Glomerular endothelial cell (primary cell): ENCODE data around the gene BACE2. TPM values are rescaled to one million over a fixed set of nuclear protein-coding genes. Genes with fewer than 3 reads are reported as not detected.
"Not testable (repeated sequence)": the region's sequence is repeated elsewhere in the genome, so short reads cannot be mapped to it uniquely, and the experiment has no call there.

Experiments
- DNase-seq: peaks from one replicate; pipeline ENCODE4 v3.0.0-alpha.2; 2011; ENCODE audit warnings: low read depth, low spot score; ENCODE audit errors: extremely low read depth
- total RNA-seq: library from RNA; depleted of rRNA; stranded (reverse); fragments of >200 nt; gene quantifications from 2 replicates; pipeline ENCODE4 v1.2.3, GENCODE V29; 2015

The BACE2 gene
- total RNA-seq, 1 donor from 2014 or later: 408 TPM

DNA sequence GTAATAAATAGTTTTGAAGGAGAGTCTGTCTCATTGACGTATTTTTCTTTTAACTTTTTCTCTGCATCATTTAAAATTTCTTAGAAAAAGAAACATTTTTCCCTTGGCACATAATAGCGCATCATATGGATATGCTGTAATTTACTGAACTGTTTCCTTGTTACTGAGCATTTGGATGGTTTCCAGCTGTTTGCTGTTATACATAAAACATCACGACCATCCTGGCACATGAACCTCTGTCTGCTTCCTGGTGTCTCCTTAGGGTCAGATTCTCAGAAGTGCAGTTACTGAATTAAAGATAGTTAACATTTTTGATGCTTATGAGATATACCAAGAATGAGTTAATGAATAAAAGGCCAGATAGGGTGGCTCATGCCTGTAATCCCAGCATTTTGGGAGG is 67.2 kb downstream of the BACE2 start:
- no peak for DNase-seq

DNA sequence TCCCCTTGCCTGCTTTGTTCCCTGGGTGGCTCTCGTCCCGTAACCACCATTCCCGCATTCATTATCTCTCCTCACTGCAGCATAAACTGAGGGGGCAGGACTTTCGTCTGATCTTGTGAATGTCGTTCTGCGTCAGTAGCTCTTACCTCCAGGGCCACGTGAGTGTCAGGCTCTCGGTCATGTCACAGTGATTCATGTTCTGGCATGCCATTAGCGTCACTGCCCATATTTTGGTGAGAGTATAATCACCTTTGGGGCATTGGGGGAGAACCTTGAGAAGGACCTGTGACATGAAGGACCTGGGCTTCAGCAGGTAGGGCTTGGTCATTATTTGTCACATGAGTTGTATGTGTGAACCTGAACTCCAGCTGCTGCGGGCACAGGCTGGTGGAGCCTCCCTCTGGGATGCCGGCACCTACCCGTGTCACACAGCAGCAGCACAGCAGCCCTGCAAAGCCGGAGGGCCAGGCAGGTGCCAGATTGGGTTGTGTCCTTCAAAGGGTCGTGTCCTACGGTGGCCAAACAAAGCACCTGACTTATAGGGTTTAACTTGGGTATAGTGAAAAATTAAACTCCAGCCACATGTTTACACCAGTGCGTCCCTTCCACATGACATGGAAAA is 68.5 kb downstream of the BACE2 start:
- no peak for DNase-seq

DNA sequence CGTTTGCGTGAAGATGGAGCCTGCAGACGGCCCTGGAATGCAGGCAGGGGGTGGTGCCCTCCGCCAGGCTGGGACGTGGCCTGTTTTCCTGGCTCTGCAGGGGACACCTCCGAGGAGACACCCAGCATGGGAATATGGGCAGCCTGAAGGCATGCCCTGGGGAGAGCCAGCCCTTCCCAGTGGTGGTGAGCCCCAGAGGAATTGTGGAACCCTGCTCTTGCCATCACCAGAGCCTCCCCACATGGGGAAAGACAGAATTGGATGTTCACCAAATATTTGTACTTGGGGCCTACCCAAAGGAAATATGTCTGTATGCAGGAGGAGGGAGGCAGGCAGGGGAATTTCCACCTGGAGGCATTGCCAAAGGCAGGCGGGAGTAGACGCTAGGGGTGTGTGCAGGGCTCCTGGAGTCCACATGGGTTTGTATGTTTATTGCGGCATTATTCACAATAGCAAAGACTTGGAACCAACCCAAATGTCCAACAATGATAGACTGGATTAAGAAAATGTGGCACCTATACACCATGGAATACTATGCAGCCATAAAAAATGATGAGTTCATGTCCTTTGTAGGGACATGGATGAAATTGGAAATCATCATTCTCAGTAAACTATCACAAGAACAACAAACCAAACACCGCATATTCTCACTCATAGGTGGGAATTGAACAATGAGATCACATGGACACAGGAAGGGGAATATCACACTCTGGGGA is 70.3 kb downstream of the BACE2 start:
- DNase-seq: not testable (repeated sequence)

DNA sequence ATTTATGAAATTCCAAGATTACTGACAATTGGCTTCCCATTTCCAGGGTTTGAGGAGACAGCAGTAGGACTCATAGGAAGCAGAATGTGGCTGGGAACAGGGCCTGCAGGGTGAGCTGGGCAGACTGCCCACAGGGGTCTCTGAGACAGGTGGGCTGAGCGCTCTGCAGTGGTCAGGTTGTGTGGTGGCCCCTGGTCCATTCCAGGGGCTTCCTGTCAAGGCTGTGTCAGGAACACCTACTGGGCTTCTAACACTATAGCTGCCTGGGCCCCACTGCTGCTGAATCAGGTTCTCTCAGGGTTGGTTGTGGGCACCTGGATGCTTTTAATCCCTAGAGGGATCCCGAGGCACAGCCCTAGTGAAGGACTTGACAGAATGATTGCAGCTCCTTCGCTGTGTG is 72.1 kb downstream of the BACE2 start:
- DNase-seq: no peak

DNA sequence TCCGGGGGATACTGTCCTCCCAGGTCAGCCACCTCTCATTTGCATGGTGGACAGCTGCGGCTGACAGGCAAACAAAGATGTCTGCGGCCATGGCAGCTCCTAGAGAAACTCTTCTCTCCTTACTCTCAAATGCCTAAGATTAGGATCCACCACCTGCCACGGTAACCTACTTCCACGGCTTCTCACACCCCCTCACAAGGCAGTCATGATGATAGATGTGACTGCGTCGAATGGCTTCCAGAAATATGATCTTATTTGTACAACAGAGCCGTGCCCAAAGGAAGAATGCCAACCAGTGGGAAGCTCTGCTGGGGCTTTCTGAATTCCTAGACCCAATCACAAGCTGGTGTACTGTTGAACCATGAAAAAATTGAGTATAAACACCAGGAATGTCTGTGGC is 73.4 kb downstream of the BACE2 start:
- DNase-seq: no peak

DNA sequence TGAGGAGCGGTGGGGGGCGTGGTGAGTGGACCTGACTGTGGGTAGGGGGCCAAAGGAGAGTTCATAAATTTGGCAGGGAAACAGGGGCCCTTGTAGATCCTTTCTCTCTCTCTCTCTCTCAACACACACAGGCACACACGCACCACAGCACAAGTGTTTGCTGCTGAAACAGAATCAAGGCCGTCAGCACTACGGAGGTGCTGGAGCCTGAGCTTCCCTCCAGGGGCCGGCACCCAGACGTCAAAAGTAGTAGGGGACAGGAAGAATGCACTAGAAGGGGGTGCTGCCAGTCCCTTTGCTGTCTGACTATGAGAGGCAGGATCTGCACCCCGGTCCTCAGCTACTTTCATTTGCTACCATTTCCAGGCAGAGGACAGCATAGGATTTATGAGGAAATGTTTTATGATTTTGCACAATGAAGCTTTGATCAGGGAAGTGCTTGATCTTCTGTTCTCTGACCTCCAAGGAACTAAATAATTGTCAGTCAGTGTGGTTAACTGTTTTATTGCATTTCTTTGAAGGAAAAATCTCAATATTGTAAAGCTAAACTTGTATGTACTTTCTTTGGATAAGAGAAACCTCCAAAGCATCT is 74.4 kb downstream of the BACE2 start:
- no peak for DNase-seq

DNA sequence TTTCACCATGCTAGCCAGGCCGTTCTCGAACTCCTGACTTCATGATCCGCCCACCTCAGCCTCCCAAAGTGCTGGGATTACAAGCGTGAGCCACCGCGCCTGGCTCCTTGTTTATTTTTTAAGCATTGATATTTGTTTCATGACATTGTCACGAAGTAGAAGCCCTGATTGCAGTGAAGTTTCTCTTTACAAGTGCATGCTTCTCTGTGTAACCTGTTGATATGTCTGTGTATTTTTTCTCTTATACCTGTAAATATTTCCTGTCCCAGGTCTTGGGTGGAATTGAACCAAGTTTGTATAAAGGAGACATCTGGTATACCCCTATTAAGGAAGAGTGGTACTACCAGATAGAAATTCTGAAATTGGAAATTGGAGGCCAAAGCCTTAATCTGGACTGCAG is 75.1 kb downstream of the BACE2 start:
- no peak for DNase-seq

DNA sequence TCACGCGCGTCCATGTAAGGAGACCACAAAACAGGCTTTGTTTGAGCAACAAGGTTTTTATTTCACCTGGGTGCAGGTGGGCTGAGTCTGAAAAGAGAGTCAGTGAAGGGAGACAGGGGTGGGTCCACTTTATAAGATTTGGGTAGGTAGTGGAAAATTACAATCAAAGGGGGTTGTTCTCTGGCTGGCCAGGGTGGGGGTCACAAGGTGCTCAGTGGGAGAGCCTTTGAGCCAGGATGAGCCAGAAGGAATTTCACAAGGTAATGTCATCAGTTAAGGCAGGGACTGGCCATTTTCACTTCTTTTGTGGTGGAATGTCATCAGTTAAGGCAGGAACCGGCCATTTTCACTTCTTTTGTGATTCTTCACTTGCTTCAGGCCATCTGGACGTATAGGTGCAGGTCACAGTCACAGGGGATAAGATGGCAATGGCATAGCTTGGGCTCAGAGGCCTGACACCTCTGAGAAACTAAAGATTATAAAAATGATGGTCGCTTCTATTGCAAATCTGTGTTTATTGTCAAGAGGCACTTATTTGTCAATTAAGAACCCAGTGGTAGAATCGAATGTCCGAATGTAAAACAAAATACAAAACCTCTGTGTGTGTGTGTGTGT is 76.4 kb downstream of the BACE2 start:
- DNase-seq: not testable (repeated sequence)

DNA sequence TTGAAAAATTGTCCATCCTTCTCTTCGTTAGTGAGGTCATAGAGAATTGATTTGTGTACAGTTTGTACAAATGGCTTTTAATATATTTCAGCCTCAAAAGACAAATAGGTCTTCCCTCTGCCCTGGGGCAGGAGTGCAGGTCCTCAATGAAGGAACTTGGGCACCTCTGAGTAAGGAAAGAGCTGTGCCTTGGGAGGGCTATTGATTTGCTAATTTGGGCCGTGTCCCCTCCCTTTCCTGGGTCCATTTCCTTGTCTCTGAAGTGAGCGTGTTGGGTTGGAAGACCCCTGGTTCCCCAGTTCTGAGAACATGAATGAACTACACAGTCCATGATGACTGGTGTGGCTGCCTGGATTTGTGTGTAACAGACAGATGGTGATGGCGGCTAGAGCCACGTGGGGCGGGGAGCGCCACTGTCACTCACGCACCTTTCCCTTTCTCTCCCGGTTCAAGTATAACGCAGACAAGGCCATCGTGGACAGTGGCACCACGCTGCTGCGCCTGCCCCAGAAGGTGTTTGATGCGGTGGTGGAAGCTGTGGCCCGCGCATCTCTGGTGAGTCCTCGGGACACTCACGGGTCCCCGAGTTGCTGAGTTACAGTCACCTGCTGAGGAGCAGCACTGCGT is 77.7 kb downstream of the BACE2 start:
- DNase-seq: no peak

DNA sequence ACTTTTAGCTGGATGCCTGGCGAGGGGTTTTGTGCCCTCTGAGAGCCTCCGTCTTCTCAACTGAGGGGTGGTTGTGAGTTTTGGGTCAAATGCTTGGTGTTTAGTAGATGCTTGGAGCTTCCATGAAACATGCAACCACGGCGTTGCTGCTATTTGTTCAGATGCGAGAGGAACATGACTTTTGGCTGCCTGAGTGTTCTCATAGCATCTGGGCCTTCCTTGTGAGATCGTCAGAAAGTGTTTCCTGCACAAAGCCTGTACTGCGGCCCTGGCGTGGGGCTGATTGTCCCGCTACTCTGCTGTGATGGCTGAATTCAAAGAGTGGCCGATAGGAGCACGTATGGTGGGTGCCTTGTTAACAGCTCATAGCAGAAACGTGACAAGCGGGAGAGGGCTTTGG is 78.8 kb downstream of the BACE2 start:
- DNase-seq: no peak

DNA sequence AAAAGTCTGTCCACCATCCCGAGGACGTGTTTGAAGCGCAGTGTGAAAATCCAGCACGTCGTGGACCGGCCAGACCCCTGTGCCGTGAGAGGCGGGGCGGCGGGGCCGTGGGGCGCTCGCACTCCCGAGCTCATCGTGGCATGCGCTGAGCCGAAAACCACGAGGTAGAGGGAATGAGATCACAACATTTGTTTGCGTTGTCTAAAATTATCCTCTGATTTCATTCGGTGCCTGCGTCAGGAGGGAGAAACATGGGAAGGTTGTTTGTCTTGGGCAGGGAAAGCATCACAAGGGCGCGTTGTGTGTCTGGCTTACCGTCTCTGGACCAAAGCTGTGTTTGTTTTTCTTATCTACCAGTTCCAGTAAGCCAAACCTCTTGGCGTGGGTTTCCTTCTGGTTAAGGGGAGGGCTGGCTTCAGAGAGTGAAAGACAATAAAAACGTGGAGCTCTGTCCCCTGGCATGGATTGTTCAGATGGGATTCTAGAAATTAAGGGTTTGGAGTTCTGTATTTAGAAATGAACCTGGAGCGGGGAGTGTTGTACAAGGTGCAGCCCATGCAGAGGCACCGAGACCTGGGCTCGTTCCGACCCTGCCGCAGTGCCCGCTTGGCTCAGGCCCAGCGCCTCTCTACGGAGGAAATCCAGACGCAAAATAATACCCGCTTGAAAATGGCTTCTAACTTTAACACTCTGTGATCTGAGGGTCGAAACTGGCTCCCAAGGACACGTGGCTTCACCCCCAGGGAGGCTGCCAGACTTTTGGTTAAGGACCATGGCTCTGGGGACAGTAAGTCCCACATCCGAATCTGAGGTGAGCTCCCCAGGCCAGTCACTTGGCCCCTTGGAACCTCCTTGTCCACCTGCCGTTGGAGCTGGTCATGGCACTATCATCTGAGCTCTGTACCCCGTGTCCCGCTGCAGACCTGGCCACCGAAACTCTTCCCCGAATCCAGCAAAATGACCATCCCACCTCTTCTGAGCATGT is 79.9 kb downstream of the BACE2 start:
- peak; percentile 48 for DNase-seq

DNA sequence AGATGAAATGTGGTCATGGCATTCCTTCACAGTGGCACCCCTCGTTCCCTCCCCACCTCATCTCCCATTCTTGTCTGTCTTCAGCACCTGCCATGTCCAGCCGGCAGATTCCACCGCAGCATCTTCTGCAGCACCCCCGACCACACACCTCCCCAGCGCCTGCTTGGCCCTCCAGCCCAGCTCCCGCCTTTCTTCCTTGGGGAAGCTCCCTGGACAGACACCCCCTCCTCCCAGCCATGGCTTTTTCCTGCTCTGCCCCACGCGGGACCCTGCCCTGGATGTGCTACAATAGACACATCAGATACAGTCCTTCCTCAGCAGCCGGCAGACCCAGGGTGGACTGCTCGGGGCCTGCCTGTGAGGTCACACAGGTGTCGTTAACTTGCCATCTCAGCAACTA is 81.5 kb downstream of the BACE2 start:
- DNase-seq: no peak

DNA sequence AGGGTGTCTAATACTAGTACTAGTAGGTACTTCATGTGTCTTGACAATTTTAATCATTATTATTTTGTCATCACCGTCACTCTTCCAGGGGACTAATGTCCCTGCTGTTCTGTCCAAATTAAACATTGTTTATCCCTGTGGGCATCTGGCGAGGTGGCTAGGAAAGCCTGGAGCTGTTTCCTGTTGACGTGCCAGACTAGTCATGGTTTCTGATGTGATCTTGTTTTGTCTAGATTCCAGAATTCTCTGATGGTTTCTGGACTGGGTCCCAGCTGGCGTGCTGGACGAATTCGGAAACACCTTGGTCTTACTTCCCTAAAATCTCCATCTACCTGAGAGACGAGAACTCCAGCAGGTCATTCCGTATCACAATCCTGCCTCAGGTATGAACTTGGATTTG is 82.6 kb downstream of the BACE2 start:
- DNase-seq: peak; percentile 75

DNA sequence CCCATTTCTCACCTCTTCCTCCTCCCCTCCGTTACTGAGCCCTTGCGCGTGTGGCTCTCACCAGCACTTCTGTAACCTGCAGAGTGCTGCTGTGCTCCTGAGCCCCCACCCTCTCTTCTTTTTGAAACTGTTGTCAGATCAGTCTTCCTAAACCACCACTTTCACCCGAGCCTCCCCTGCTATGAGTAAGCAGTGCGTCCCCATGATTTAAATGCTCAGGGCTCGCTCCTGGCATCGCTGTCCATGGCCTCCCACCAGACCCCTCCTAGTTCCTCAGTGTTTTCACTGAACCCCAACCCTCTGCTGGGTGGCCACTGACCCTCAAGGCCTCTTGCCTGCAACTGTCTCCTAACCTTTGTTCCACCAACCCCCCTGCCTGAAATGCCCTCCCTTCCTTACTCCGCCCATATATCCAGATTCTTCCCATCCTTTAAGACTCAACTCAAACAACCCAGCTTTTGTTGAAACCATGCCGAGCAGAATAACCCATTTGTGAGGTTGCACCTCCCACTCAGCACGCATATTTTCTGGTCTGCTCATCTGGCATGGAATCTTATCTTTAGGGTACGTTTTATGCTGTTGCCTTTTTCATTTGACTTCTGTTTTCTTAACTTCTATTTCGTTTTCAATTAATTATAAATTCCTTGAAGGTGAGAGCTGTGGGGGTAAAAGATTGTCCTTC is 84.1 kb downstream of the BACE2 start:
- DNase-seq: no peak

DNA sequence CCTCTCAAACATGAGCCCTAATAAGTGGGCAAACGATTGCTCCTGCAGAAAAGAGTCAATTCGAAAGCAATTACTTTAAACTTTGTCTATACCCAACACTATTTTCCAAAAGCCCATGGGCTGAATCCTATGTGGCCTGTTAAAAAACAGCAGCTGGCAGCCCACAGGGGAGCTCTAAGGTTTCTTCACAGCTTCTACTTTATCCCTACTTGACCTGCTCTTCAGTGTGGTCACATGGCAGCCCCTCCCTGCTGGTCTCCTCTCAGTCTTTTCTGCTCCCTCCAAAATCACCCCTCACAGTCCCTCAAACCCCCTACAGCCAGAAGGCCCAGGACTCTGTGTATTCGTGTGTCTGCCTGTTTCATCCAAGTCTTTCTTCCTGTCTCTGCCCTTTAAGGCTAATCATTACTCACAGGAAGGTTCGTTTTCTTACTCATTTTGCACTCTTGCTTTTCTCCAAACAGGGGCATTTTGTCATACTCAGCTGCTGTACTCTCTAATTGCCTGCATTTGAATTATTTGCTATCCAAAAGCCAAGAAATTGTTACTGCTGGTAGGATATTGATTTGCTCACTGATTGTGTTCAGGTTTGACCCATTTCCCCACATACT is 86.2 kb downstream of the BACE2 start:
- no peak for DNase-seq

DNA sequence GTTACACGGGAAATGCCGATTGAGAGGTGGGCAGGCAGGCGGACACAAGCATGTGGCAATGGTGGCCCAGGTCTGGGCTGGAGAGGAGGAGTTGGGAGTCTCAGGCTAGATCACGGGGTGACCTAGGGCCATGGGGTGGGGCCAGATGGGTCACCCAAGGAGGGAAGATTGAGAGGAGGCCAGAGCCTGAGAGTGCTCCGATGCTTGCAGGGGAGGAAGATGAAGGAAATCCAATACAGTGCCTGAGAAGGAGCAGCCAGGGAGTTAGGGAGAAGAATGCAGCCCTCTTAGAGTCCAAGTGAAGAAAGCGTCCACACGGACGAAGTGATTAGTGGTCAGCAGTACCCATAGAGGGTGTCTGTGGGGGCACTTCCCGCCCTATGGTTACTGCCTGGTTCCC is 87.2 kb downstream of the BACE2 start:
- DNase-seq: no peak

DNA sequence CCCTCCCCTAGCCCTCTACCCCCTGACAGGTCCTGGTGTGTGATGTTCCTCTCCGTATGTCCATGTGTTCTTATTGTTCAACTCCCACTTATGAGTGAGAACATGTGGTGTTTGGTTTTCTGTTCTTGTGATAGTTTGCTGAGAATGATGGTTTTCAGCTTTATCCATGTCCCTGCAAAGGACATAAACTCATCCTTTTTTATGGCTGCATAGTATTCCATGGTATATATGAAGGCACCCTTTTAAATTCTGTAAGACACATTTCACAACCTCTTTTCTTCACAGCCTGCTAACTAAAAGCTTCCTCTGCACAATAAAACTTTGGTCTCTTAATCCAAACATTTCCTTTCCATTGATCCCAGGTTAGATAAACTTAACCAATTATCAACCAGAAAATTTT is 88.3 kb downstream of the BACE2 start:
- not testable (repeated sequence) for DNase-seq

DNA sequence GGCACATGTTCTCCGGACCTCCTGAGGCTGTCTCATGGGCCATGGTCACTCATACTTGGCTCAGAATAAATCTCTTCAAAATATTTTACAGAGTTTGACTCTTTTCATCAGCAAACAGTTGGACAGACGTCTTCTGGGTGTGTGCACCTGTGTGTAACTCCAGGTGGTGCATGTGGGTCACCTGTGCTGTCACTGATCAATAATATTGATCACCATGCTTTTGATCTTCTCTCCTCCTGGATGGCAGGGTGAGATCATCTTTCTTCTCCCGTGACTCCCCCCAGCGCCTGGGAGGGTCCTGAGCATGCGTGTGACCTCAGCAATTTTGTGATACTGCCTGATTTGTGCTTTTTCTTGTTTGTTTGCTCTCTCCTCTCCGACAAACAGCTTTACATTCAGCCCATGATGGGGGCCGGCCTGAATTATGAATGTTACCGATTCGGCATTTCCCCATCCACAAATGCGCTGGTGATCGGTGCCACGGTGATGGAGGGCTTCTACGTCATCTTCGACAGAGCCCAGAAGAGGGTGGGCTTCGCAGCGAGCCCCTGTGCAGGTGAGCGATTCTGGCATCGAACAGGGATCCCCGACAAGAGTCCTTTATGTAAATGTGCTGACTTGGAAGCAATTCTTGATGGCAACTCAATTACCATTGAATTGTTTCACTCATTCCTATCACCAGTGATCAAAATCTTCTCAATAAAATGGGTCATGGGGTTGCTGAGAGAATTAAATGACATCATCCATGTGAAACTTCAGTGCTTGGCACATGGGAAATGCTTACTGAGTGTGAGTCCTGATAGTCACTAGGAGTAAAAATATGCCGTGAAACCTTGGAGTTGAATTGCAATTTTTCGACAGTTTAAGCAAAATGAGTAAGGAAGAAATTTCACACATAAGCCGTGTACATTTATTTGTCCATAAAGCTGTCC is 89.1 kb downstream of the BACE2 start:
- no peak for DNase-seq
